Measurements from ENCODE around the gene SELENOT.
A peak's percentile ranks its signal among the peaks of the same experiment; 100 is the strongest.
"Not testable (repeated sequence)": the region's sequence is repeated elsewhere in the genome, so short reads cannot be mapped to it uniquely, and the experiment has no call there.

Gene SELENOT

DNA sequence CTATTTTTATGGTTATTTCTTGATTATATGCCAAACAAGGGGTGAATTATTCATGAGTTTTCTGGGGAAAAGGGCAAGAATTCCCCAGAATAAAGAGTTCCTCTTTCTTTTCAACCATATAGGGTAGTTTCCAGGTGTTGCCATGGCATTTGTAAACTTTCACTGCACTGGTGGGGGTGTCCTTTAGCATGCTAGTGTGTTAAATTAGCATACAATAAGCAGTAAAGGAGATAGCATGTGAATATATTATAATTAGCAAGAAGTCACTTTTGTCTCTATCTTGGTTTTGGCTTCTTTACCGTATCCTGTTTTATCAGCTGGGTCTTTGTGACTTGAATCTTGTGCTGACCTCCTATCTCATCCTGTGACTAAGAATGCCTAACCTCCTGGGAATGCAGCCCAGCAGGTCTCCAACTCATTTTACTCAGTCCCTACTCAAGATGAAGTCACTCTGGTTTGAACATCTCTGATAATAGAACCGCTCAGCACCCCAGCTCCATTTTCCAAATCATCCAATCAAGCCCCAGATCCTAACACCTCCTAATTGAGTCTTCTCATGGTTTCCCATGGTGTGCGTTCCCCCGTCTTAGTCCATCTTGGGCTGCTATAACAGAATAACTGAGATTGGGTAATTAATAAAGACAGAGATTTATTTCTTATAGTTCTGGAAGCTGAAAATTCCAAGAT lies 3.4 kb upstream of the SELENOT start:
- DNase-seq (ENCODE audit: insufficient read length, low spot score) (peak; percentile 18), FAIRE-seq (peak; percentile 81)

DNA sequence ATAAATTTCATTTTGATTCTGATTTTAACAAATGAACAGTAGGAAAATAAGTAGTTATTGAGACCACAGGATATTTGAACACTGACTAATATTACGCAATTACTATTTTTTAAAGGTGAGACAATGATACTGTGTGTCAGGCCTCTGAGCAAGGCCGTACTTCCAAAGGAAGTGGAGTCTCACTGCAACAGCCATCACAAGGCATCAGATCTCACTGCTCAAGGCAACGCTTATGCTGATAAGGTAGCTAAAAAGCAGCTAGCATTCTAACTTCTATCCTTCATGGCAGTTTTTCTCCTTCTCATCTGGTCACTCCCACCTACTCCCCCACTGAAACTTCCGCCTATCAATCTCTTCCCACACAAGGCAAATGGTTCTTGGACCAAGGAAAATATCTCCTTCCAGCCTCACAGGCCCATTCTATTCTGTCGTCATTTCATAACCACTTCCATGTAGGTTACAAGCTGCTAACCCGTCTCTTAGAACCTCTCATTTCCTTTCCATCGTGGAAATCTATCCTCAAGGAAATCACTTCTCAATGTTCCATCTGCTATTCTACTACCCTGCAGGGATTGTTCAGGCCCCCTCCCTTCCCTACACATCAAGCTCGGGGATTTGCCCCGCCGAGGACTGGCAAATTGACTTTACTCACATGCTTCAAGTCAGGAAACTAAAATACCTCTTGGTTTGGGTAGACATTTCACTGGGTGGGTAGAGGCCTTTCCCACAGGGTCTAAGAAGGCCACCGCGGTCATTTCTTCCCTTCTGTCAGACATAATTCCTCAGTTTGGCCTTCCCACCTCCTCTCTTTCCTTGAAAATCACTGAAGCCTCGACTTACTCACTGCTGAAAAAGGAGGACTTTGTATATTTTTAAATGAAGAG lies 2.2 kb upstream of the SELENOT start:
- DNase-seq (ENCODE audit: insufficient read length, low spot score); FAIRE-seq: not testable (repeated sequence)

More for the DNA sequence above, 3.4 kb upstream of the SELENOT start:
- no peak for TF ChIP-seq POLR2A (IDR thresholded peaks at IDR 0.05; ENCODE audit: low read depth, low read length)

DNA sequence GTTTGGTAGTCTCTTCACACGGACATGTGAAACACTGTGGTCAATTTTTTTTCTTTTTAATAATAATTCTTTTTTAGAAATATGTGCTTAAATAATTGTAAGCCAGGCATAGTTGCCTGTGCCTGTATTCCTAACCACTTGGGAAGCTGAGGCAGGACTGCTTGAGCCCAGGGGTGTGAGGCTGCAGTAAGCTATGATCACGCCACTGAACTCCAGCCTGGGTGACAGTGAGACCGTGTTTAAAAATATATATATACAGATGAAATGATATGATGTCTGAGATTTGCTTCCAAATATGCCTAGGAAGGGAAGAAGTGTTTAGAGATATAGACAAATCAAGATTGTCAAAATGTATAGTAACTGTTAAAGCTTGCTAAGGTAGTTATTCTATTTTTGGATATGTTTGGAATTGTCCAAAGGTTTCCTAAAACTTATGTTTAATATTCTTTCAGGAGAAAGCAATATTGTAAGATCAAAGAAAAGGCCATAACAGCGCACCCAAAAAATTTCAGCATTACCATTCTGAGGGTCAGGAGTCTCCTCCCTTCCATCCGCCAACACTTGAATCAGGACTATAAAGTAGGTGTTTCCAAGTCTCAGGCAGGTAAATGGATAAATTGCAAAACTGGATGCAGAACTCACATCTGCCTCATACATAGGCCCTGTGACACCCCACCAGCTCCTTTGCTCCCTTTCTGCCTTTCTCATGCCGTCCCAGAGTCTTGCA lies 532 bp upstream of the SELENOT start:
- no peak for TF ChIP-seq POLR2A (IDR thresholded peaks at IDR 0.05; ENCODE audit: low read depth, low read length)
- DNase-seq (ENCODE audit: insufficient read length, low spot score) (no peak), FAIRE-seq (no peak)

DNA sequence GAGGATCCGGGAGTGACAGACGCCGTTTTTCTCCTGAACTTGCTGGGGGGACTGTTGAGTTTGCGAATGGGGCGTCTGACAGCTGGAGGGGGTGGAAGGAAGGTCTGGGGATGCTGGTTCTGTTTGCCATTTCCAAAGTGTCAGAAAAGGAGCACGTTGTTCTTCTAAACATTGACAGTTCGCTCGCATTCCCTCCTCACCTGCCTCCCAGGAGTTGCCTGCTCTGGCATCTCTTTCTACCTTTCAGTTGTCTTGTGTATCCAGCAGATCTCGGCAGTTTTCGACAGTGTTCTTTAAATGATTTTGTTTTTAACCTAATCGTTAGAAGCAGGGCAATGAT lies 829 bp downstream of the SELENOT start:
- DNase-seq (ENCODE audit: insufficient read length, low spot score) = no peak
- TF ChIP-seq POLR2A (IDR thresholded peaks at IDR 0.05; ENCODE audit: low read depth, low read length) = no peak
- peak; percentile 38 for FAIRE-seq

DNA sequence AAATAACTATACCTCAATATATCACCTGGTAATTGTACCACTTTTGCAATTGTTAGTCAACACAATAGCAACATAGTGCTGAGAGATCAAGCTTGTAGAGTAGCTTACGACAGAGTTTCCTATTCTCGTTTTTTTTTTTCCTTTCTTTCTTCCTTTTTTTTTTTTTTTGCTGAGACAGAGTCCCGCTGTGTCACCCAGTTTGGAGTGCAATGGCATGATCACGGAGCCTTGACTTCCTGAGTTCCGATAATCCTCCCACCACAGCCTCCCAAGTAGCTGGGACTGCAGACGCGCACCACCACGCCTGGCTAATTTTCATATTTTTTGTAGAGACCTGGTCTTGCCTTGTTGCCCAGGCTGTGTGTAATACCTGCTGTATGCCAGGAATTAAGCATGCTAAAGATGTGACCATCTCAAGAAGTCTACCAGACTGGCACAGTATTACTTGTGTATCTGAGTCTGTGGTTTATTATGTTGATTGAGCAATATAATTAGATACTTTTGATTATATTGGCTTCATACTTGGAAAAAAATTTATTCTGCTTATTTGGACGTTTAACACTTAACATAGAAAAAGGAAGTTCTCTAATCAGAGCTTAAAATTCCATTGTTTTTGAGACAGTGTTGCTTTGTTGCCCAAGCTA lies 3.0 kb downstream of the SELENOT start:
- no peak for FAIRE-seq
- TF ChIP-seq POLR2A (IDR thresholded peaks at IDR 0.05; ENCODE audit: low read depth, low read length) = no peak
- DNase-seq (ENCODE audit: insufficient read length, low spot score) = no peak

DNA sequence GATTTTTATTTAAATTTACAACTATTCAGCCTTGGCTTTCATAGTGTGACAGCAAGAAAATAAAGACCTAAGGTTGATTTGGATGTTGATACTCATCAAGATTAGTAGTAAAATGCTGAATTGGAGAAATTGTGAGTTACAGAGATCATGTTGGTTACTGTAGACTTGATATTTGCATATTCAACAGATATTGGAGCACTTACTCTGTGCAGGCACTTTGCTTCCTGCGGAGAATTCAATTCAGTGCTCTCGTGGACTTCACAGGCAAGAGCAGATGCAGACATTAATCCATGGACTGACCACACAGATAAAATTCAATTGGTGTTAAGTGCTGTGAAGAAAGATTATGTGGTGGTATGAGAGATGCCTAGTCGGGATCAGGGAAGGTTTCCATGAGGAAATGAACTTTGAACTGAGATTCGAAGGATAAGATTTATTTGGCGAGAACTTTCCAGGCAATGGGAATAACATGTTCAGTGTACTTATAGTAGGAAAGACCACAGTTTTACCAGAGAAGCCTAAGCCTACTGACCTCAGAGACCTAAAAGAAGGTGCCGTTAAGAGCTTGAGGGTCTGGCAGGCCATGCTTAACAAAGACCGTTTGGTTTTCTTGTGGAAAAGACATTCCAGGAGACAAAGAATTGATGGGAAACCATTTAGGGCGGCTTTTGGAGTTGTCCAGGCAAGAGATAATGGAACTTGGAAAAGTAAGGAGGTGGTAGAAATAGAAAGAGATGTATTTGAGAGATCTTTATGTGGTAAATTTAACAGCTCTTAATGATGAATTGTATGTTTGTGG lies 4.3 kb downstream of the SELENOT start:
- FAIRE-seq = no peak
- DNase-seq (ENCODE audit: insufficient read length, low spot score) = no peak
- TF ChIP-seq POLR2A (IDR thresholded peaks at IDR 0.05; ENCODE audit: low read depth, low read length) = no peak

DNA sequence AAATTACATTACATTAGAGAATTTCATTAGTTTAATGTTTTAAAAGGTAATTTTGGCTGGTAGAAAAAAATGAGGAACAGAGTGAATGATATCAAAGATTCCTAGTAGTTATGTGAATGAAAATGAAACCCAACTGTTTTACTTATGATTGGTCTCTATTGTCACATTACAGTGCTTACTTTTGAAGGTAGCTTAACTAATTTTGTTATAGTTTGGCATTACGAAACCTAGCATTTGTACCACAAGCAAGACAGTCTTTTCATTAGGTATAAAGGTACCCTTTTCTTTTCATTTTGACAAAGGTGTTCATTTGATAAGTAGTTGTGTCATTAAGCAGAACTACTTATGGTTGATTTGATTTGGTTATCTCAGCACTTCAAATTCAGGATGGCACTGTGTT lies 6.9 kb downstream of the SELENOT start:
- DNase-seq (ENCODE audit: insufficient read length, low spot score) (no peak), FAIRE-seq (peak; percentile 43)
- no peak for TF ChIP-seq POLR2A (IDR thresholded peaks at IDR 0.05; ENCODE audit: low read depth, low read length)

DNA sequence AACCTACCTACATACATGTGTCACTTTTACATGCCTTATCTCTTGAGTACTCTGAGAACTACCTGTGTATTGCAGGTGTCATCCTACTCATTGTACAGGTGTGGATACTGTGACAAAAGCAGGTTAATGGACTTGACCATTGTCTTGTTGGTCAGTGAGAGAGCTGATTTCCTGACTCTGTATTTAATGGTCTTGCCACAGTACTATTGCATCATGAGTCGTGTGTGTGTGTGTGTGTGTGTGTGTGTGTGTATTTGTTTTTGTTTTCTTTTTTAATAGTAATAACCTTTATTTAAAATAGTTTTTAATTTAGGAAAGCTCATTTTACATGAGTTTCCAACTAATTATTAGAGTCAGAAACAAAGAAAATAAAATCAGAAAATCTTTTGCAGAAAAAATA lies 7.7 kb downstream of the SELENOT start:
- FAIRE-seq = no peak
- no peak for TF ChIP-seq POLR2A (IDR thresholded peaks at IDR 0.05; ENCODE audit: low read depth, low read length)
- no peak for DNase-seq (ENCODE audit: insufficient read length, low spot score)

DNA sequence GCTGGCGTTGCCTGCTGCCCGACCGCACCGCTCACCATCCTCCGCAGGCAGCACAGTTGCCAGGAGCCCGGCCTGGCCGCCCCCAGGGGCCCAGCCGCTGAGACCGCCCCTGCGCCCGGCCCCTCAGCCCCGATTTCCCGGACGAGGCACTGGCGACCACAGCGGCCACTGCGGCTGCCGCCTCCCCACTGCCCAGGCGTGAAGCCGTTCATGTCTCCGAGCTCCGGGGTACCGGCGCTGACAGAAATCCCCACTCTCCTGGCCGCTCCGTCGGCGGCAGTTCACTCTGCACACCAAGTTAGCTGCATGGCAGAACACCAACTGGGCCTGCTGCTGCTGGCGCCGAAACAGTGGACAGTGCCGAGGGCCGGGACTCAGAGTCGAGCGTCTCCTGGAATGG lies 8.5 kb downstream of the SELENOT start:
- no peak for TF ChIP-seq POLR2A (IDR thresholded peaks at IDR 0.05; ENCODE audit: low read depth, low read length)

DNA sequence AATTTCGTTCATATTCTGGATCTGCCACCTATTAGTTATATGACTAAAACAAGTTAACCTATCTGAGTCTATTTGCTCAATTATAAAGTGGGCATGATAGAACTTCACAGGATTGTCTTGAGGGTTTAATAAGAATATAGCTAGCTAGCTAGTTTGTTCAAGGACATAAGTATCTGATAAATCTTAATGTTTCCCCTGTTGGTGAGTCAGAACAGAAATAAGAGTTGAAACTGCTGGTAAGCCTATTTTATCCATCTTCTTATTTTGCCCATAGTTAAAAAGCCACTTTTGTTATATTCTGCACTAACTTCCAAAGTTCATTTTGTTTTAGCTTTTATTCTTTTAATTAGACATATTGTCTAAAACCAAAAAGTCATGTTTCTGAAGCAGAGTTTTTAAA lies 9.4 kb downstream of the SELENOT start:
- FAIRE-seq (peak; percentile 67), DNase-seq (ENCODE audit: insufficient read length, low spot score) (no peak)
- TF ChIP-seq POLR2A (IDR thresholded peaks at IDR 0.05; ENCODE audit: low read depth, low read length) = no peak

More for the DNA sequence above, 8.5 kb downstream of the SELENOT start:
- FAIRE-seq (no peak), DNase-seq (ENCODE audit: insufficient read length, low spot score) (no peak)

DNA sequence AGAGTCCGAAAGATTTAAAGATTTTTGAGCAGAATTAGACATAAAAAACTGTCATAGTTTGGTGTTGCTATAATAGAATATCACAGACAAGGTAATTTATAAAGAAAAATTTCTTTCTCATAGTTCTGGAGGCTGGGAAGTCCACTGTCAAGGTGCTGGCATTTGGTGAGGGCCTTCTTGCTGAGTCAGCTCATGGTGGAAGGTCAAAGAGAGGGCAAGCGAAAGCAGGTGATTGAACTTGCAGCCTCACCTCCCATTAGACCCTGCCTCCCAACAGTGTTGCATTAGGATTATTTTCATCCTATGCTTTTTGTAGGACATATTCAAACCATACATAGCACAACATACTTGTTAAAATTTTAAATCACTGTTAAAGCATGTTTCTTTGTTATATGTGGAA lies 9.9 kb downstream of the SELENOT start:
- no peak for TF ChIP-seq POLR2A (IDR thresholded peaks at IDR 0.05; ENCODE audit: low read depth, low read length)
- FAIRE-seq (no peak), DNase-seq (ENCODE audit: insufficient read length, low spot score) (no peak)

DNA sequence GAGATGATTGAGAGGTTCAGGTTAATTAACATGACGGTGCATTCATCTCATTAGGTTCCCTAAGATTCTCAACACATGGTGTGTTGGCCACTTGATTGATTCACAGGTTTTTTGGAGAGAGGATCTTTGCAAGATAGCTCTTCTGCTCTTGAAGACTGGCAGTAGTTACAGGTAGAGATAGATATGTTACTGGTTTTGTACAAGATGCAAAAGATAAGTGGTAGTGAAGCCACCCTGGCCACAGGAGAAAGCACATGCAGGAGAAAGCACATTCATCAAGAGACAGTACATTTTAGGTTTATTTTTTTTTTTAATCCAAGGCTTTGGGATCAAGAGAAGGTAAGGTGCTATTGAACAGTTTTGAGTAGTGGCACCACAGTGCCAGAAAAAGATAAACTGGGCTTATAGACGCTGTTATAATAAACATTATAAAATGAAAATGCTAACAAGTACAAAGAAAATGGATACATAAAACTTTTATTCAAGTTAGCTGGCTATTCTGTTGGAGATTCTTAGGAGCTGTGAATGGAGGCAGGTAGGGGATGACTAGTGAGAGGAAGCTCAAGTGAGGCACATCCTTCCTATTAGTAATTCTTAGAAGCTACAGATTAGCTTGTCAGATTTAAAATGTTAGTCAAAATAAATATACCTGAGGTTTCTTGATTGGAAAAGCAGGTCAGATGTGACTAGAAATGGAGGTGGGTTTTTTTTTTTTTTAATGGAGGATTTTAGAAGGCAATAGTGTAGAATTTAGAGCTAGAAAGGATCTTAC lies 10.8 kb downstream of the SELENOT start:
- FAIRE-seq = peak; percentile 15

More for the DNA sequence above, 10.8 kb downstream of the SELENOT start:
- no peak for TF ChIP-seq POLR2A (IDR thresholded peaks at IDR 0.05; ENCODE audit: low read depth, low read length)
- no peak for DNase-seq (ENCODE audit: insufficient read length, low spot score)

Data from H54 (cell line).